GM12875 (cell line): ENCODE measurements around the gene ZNF644.

Experiments
- H3K4me3 ChIP-seq: one replicate; pipeline ENCODE4 v1.5.1; 2011; ENCODE audit warnings: low read depth, low read length, control low read depth
- TF ChIP-seq, protein P1 (sequence below): IDR thresholded peaks from 2 replicates; pipeline ENCODE4 v1.5.1; 2011; ENCODE audit warnings: low read depth, mild to moderate bottlenecking, control low read depth, inconsistent platforms, low read length, moderate library complexity, borderline replicate concordance; ENCODE audit not compliant: insufficient read depth

ZNF644 gene

DNA sequence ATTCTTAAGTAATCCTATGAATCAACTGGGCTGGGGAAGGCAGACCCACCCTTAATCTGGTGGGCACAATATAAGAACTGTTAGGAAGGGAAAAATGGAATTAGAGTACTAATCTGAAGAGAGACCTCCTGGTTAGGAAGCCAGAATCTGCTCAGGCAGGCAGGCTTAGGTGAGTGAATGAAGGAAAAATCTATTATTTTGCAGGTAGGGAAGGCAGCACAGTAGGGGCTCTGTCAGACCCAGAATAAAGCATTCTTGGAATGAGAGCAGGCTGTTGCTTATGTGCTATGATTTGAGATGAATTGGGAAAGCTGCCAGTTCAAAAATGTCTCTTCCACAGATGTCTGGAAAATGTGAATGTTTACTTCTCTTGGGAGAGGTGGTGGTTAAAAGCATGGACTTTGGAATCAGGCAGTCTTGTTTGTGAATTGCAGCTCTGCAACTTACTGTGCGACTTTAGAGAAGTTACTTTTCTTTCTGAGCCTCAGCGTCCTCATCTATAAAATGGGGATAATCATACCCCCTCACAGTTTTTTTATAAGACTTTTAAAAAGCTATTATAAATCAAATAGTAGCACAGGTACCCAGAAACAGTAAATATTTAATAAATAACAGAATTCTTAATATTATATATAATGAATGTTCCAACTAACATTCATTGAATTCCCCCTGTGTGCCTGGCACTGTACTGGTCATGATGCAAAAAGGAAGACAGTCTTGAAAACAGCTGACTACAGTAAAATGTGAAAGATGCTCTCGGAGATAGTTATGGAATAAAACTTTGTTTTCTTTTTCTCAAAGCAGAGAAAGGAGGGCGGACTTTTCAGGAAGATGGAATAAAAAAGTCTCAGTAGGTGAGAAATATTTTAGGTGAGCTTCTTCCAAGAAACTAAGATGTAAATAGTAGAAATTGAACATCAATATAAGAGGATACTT, 15.3 kb upstream of the ZNF644 start:
- TF ChIP-seq, protein P1, sequence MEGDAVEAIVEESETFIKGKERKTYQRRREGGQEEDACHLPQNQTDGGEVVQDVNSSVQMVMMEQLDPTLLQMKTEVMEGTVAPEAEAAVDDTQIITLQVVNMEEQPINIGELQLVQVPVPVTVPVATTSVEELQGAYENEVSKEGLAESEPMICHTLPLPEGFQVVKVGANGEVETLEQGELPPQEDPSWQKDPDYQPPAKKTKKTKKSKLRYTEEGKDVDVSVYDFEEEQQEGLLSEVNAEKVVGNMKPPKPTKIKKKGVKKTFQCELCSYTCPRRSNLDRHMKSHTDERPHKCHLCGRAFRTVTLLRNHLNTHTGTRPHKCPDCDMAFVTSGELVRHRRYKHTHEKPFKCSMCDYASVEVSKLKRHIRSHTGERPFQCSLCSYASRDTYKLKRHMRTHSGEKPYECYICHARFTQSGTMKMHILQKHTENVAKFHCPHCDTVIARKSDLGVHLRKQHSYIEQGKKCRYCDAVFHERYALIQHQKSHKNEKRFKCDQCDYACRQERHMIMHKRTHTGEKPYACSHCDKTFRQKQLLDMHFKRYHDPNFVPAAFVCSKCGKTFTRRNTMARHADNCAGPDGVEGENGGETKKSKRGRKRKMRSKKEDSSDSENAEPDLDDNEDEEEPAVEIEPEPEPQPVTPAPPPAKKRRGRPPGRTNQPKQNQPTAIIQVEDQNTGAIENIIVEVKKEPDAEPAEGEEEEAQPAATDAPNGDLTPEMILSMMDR = no peak
- H3K4me3 ChIP-seq = no peak overlapping the region

DNA sequence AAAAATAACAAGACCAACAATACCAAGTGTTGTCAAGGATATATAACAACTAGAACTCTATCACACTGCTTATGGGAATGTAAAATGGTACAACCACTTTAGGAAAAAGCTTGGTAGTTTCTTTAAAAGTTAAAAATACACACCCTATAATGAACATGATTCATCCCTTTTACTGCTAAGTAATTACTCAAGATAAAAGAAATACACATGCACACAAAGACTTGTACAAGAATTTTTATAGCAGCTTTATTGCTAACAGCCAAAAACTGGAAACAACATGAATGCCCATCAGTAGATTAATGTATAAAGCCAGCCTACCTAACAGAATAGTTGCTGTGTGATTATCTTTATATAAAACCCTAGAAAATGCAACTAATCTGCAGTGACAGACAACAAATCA, 10.5 kb upstream of the ZNF644 start:
- TF ChIP-seq, protein P1 = no peak
- H3K4me3 ChIP-seq = no peak overlapping the region

DNA sequence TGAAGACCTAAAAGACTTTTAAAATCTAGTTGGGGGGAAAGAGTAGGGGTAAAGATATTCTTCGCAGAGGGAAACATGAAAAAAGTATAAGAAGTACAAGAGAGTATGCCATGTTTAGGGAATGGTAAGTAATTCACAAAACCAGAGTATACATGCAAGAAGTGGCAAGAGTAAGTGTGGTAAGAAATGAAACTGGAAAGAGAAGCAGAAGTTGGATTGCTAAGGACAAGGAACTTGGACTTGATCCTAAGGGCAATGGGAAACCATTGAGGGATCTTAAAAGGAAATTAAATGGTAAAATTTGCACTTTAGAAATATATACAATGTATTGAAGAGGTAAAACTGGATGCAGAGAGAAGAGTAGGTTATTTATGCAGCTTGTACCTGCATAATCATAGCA, 9.2 kb upstream of the ZNF644 start:
- TF ChIP-seq, protein P1 = no peak
- H3K4me3 ChIP-seq = no peak overlapping the region

DNA sequence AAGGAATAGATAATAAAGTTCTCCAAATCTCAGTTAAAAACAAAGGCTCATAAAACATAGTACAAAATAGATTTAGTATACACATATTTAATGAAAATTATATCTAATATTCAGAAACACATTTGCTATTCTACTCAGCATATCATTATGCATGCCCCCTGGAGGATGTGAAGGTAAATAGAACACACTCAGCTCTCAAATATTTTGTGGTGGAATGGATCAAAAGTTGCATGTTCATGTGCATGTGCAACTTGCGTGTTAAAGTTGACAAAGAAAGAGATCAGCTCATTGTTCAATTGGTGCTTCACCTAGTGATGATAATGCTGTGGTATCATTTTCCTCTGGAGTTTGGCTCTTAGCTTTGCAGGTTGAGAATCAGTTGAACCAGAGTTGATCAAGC, 4.9 kb upstream of the ZNF644 start:
- H3K4me3 ChIP-seq = no peak overlapping the region
- TF ChIP-seq, protein P1 = 0 out of 2 replicates have a peak, but pooled peaks have one; percentile 31

DNA sequence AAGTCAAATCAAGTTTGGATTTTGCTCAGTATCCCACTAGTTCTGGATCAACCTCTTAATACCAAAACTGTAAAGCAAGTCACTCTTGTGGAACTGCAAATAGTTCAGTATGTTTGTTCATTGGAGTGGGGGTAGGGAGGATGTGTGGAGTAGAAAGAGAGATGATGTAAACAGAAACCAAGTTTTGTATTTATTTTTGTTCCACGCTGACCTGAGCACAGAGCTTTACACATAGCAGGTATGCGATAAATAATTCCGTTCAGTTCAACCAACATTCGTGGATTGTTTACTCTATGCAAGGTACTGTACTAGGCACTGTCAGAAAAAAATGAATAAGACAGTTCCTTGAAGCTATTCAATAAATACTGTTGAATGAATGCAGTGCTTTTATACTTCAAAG, 4.5 kb upstream of the ZNF644 start:
- TF ChIP-seq, protein P1 = no peak
- no peak overlapping the region for H3K4me3 ChIP-seq

DNA sequence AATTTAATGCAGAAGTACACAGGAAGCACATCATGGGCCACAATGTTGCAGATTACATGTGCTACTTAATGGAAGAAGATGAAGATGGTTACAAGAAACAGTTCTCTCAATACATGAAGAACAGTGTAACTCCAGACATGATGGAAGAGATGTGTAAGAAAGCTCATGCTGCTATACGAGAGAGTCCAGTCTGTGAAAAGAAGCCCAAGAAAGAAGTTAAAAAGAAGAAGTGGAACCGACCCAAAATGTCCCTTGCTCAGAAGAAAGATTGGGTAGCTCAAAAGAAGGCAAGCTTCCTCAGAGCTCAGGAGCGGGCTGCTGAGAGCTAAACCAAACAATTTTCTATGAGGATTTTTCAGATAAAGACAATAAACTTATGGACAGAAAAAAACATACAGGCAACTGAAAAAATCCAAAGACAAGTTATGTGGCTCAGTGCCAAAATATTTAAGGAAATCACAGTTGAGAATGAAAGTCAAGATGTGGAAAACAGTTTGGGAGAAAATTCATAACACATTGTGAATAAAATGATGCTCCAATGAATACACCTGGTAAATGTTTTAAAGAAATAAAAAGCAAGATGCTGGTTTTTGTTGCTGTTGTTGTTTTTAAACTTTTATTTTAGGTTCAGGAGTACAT, 2.8 kb upstream of the ZNF644 start:
- no peak overlapping the region for H3K4me3 ChIP-seq
- TF ChIP-seq, protein P1 = no peak
